Fibroblast of villous mesenchyme (primary cell): ENCODE measurements around the gene PHF12. TPM values are rescaled to one million over a fixed set of nuclear protein-coding genes. Genes with fewer than 3 reads are reported as not detected.

Experiments
- DNase-seq: peaks from one replicate; pipeline ENCODE4 v3.0.0-alpha.2; 2010; ENCODE audit warnings: low read depth
- H3K4me3 ChIP-seq: 2 replicates; pipeline ENCODE4 v1.5.1; 2011; ENCODE audit warnings: low read depth, mild to moderate bottlenecking, low read length
- CTCF ChIP-seq: IDR thresholded peaks from 2 replicates; pipeline ENCODE4 v1.5.1; 2012; ENCODE audit warnings: low read depth, mild to moderate bottlenecking, low read length; ENCODE audit not compliant: insufficient read depth
- total RNA-seq: library from RNA; depleted of rRNA; stranded (reverse); fragments of >200 nt; gene quantifications from 2 replicates; pipeline ENCODE4 v1.2.3, GENCODE V29; 2012

The PHF12 gene
- total RNA-seq, 1 donor = 22.5 TPM

DNA sequence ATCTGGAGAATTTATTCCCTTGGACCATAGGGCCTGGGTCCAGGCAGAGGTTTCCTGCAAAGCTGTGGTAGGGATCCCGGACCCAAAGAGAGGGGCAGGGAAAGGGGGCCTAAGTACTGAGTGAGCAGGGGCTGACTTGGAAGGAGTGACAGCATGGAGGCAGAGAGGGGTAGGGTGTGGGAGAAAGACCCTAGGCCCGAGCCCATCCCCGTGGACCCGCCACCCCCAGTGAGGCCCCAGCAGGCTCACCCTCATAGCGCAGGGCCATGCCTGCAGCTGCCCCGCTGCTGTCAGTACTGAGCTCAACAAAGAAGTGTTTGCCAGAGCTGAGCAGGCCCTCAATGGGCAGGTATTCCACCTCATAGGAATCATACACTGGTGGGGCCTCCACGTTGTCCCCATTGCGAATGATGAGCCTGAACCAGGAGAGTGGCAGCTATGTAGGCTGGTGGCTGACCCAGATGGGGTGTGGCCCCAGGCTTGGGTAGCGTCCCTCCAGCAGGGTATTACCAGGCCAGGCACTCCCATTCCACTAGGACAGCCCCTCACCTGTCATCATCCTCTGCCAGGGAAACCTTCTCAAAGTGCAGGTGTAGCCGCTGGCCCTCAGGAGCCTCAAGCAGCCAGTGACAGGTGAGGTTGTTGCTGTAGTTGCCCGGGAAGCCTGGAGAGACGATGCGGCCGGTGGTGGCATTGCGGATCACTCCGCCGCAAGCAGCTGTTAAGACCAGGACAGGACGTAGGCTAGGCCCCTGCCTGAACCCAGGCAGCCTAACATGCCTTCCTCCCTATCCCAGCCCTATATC, 9.1 kb upstream of the PHF12 start:
- no peak for TF ChIP-seq CTCF
- no peak for DNase-seq
- H3K4me3 ChIP-seq = no peak overlapping the region

DNA sequence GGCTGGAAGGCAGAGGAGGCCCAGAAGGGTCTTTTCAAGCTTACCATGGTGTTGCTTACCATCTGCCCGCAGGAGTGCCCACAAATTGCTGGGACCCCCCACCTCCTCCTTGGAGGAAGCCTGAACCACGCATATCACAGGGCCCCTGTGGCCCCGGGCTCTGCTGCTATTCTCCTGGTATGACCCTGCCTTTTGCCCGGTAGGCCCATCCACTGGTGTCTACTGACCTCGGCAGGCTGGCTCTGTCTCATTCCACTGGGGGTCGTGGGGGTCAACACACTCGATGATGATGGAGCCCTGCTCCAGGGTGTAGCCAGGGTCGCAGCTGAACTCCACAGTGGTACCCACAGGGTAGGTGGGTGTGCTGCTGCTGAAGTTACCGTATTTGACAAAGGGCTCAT, 8.2 kb upstream of the PHF12 start:
- no peak for DNase-seq
- no peak for TF ChIP-seq CTCF
- no peak overlapping the region for H3K4me3 ChIP-seq

DNA sequence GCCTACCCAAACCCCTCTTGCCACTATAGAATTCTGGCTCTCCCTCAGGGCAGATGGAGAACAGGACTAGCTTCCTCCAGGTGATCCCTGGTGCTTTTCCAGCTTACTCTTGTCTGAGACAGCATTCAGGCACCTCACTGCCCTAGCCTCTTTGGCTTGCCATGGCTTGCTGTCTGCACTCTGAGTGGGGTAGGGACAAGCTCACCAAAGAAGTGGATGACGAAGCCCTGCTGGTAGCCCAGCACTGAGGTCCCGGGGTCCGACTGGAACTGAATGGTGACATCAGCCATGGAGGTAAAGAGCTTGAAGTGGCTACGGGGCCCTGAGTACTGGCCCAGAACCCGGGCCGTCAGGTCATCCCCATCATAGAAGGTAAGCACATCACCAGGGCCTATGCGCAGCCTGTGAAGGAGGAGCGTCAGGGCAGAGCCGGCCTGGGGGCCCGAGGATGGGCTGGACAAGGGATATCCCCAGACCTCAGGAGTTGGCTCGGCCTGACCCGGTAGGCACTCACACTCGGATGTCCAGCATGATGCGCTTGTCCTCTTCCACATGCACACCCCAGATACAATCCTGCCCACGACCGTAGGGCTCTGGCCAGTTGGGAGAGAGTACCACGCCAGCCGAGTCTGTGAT, 7.6 kb upstream of the PHF12 start:
- DNase-seq = no peak
- H3K4me3 ChIP-seq = no peak overlapping the region
- no peak for TF ChIP-seq CTCF

DNA sequence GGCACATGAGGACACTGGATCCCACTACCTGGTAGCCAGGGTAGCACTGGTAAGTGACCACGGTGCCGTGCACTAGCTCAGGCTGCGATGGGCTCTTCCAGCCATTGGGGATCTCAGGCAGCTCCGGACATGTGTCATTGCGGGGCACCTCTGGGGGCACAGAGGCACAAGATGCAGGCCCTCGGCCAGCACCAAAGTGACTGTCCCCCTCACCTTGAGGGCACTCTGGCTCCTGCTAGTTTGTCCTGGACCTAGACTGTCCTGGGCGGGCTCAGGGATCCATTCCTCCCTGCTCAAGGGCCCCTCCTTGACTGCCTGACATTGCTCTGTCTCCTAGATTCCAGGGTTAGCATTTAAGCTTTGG, 6.7 kb upstream of the PHF12 start:
- TF ChIP-seq CTCF = no peak
- DNase-seq = no peak
- H3K4me3 ChIP-seq = no peak overlapping the region

DNA sequence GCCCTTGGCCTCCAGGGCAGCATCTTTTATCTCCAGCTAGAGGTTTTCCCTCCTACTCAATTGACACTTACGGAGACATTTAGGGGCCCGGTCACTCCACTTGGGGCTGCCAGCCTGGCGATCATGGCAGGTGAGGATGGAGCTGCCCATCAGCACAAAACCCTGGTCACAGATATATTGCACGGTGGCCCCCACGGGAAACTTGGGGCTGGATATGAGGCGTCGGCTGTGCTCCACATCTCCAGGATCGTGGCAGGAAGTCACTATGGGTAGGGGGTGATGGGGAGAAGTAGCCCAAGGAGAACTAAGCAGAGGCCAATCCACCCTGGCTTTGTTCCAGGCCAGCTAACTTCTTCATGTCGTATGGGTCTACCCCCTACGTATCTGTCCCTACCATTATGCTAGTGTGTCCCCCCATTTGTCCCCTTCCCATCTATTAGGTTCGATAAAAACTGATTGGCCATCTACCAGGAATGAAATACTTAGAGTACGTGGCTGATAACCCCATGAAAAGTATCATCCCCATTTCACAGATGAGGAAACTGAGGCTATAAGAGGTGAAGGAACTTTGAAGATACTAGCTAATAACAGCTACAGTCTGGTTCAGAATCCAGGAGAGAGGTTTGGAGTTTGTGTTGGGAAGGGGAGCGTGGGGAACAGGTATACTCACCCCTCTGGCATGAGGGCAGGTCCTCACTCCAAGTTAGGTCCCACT, 6.1 kb upstream of the PHF12 start:
- TF ChIP-seq CTCF = no peak
- DNase-seq = no peak
- no peak overlapping the region for H3K4me3 ChIP-seq

- no peak for TF ChIP-seq CTCF
- no peak overlapping the region for H3K4me3 ChIP-seq
- DNase-seq = no peak
Observed at GRCh38 chr17:28956861-28957260, 5.5 kb upstream of the PHF12 start.
